Mammary epithelial cell (primary cell): ENCODE data around the gene BZW1.

ENCODE experiments used
- EZH2 ChIP-seq: IDR thresholded peaks from 2 replicates; pipeline ENCODE4 v1.6.1; 2012; ENCODE audit warnings: low read length, inconsistent platforms, borderline replicate concordance
- TF ChIP-seq, protein P1 (sequence below), 2 donors: IDR thresholded peaks in 1 of 2; conservative IDR thresholded peaks in 1 of 2; 2 replicates each; pipeline ENCODE4 v1.5.1; 2011 to 2012; ENCODE audit warnings: inconsistent platforms in 2 of 2, low read length in 2 of 2, mild to moderate bottlenecking in 2 of 2, control low read depth in 1 of 2, low read depth in 1 of 2; ENCODE audit not compliant: insufficient read depth in 1 of 2; ENCODE audit errors: extremely low read depth in 1 of 2

DNA sequence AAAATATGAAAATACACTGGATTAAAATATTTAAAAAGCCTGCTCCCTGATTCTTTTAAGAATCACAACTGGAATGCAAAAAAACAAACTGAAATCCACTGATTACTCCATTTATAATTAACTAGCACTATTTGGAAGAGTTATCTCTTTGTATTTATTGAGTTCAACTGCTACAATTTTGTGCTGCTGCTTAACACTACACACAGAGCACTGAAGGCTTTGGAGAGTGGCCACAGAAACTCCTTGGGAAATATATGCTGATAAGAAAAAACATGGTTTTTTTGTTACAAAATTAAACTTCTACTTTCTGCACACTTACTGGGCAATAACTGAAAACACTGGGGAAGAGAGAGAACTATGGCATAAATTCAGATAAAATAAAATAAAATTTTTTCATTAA, 19.8 kb upstream of the BZW1 start:
- TF ChIP-seq, protein P1, sequence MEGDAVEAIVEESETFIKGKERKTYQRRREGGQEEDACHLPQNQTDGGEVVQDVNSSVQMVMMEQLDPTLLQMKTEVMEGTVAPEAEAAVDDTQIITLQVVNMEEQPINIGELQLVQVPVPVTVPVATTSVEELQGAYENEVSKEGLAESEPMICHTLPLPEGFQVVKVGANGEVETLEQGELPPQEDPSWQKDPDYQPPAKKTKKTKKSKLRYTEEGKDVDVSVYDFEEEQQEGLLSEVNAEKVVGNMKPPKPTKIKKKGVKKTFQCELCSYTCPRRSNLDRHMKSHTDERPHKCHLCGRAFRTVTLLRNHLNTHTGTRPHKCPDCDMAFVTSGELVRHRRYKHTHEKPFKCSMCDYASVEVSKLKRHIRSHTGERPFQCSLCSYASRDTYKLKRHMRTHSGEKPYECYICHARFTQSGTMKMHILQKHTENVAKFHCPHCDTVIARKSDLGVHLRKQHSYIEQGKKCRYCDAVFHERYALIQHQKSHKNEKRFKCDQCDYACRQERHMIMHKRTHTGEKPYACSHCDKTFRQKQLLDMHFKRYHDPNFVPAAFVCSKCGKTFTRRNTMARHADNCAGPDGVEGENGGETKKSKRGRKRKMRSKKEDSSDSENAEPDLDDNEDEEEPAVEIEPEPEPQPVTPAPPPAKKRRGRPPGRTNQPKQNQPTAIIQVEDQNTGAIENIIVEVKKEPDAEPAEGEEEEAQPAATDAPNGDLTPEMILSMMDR (conservative IDR thresholded peaks at IDR 0.05 in 1 of 2, IDR thresholded peaks at IDR 0.05 in 1 of 2; ENCODE audit: extremely low read depth in 1 of 2, insufficient read depth in 1 of 2, low read depth in 1 of 2, low read length in 2 of 2), result no peak
- TF ChIP-seq EZH2, result no peak
